Neural progenitor cell (in vitro differentiated cells): ENCODE measurements around the gene EHD4. TPM values are rescaled to one million over a fixed set of nuclear protein-coding genes. Genes with fewer than 3 reads are reported as not detected.

Experiments
- DNase-seq: peaks from one replicate; pipeline ENCODE4 v3.0.0-alpha.2; 2016; ENCODE audit warnings: low spot score
- H2AFZ ChIP-seq: fragments of 200-600 bp; sonication (generic); replicated peaks from 2 replicates; pipeline ENCODE4 v1.6.1; 2016; ENCODE audit warnings: antibody characterized with exemption
- H3F3A ChIP-seq: fragments of 200-600 bp; sonication (generic); 2 replicates; pipeline ENCODE4 v1.6.1; 2016; ENCODE audit warnings: antibody characterized with exemption, low read depth
- H3K27ac ChIP-seq: fragments of 200-600 bp; sonication (generic); 2 replicates; pipeline ENCODE4 v1.5.1; 2016; ENCODE audit warnings: mild to moderate bottlenecking
- H3K27me3 ChIP-seq: fragments of 200-600 bp; sonication (generic); 2 replicates; pipeline ENCODE4 v1.6.1; 2016; ENCODE audit warnings: mild to moderate bottlenecking, moderate library complexity
- H3K36me3 ChIP-seq: fragments of 200-600 bp; sonication (generic); 2 replicates; pipeline ENCODE4 v1.5.1; 2016
- H3K4me1 ChIP-seq: fragments of 200-600 bp; sonication (generic); 2 replicates; pipeline ENCODE4 v1.6.1; 2016; ENCODE audit warnings: mixed run types
- H3K4me2 ChIP-seq: fragments of 200-600 bp; sonication (generic); 2 replicates; pipeline ENCODE4 v1.6.1; 2016
- H3K4me3 ChIP-seq: fragments of 200-600 bp; sonication (generic); 2 replicates; pipeline ENCODE4 v1.5.1; 2016
- H3K79me2 ChIP-seq: fragments of 200-600 bp; sonication (generic); 2 replicates; pipeline ENCODE4 v1.6.1; 2016; ENCODE audit warnings: low read depth
- H3K9ac ChIP-seq: fragments of 200-600 bp; sonication (generic); 2 replicates; pipeline ENCODE4 v1.6.1; 2016
- H3K9me3 ChIP-seq: fragments of 200-600 bp; sonication (generic); 2 replicates; pipeline ENCODE4 v1.5.1; 2016; ENCODE audit warnings: low read depth
- H4K20me1 ChIP-seq: fragments of 200-600 bp; sonication (generic); 2 replicates; pipeline ENCODE4 v1.6.1; 2016; ENCODE audit warnings: low read depth
- H3K27ac Mint-ChIP-seq: 3 replicates; pipeline ENCODE4 v1.8.0; 2021; ENCODE audit warnings: mixed read lengths
- H3K27me3 Mint-ChIP-seq: 2 replicates; pipeline ENCODE4 v1.8.0; 2022; ENCODE audit warnings: low read depth, mild to moderate bottlenecking, inconsistent platforms, moderate library complexity, mixed read lengths; ENCODE audit not compliant: insufficient read depth
- H3K36me3 Mint-ChIP-seq: 3 replicates; pipeline ENCODE4 v1.8.0; 2021; ENCODE audit warnings: mixed read lengths
- H3K4me1 Mint-ChIP-seq: 3 replicates; pipeline ENCODE4 v1.8.0; 2021; ENCODE audit warnings: mixed read lengths
- H3K4me3 Mint-ChIP-seq: 3 replicates; pipeline ENCODE4 v1.8.0; 2021; ENCODE audit warnings: mild to moderate bottlenecking, moderate library complexity, mixed read lengths
- H3K9me3 Mint-ChIP-seq: 3 replicates; pipeline ENCODE4 v1.8.0; 2020; ENCODE audit warnings: mixed read lengths
- CTCF ChIP-seq: fragments of 200-600 bp; sonication (generic); IDR thresholded peaks from 2 replicates; pipeline ENCODE4 v1.5.1; 2017; ENCODE audit warnings: antibody characterized with exemption, mild to moderate bottlenecking
- EZH2 ChIP-seq: fragments of 200-600 bp; sonication (generic); IDR thresholded peaks from 2 replicates; pipeline ENCODE4 v1.6.1; 2017; ENCODE audit warnings: antibody characterized with exemption, mild to moderate bottlenecking, moderate library complexity
- EZH2phosphoT487 ChIP-seq: fragments of 200-600 bp; sonication (generic); IDR thresholded peaks from 2 replicates; pipeline ENCODE4 v1.6.1; 2017; ENCODE audit warnings: antibody characterized with exemption
- total RNA-seq: library from RNA; depleted of rRNA; stranded (reverse); fragments of >200 nt; gene quantifications from 2 replicates; pipeline ENCODE4 v1.2.3, GENCODE V29; 2015; ENCODE audit warnings: low replicate concordance

The EHD4 gene
- total RNA-seq, 1 donor from 2014 or later, result 6.9 TPM

- Mint-ChIP-seq H3K4me1 (peaks cover 17% of the 10 kb centered on the region), H3K4me3 (no peak overlapping the region), H3K27me3 (peaks cover 5% of the 10 kb centered on the region), H3K36me3 (no peaks in the 10 kb centered on the region), H3K27ac (no peak overlapping the region), H3K9me3 (no peaks in the 10 kb centered on the region)
- Histone ChIP-seq H3K9ac (no peak overlapping the region), H3K79me2 (no peaks in the 10 kb centered on the region), H3K4me2 (no peak overlapping the region), H3K4me1 (peaks cover 9% of the 10 kb centered on the region), H3K27ac (no peak overlapping the region), H4K20me1 (no peaks in the 10 kb centered on the region), H3K27me3 (no peaks in the 10 kb centered on the region), H2AFZ (no peak overlapping the region), H3K36me3 (no peaks in the 10 kb centered on the region), H3K9me3 (no peaks in the 10 kb centered on the region), H3K4me3 (no peak overlapping the region), H3F3A (no peaks in the 10 kb centered on the region)
- TF ChIP-seq CTCF (no peak), EZH2 (no peak), EZH2phosphoT487 (no peak)
- DNase-seq, result peak; percentile 41
These were observed 18.3 kb upstream of the EHD4 start for GRCh38 chr15:41990691-41991090.

DNA sequence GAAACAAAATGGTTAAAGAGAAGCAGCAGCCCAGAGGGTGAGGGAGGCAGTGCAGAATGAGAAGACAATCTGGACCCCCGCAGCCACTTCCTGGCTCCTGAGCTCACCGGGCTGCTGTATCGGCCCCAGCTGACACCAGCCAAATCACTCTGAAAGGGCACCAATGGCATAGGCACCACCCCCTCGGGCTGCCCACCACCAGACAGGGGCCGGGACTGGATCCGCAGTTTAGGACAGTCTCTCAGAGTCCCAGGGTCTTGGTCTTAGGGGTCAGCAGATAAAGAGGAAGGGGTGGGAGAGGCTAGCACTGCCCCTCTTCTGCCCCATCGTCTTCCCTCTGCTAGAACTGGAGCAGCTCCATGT is 17.9 kb upstream of the EHD4 start:
- no peaks in the 10 kb centered on the region for H3K9me3 ChIP-seq
- no peak overlapping the region for H3K27ac ChIP-seq
- no peak overlapping the region for H3K4me2 ChIP-seq
- no peak overlapping the region for H3K9ac ChIP-seq
- H3K4me1 ChIP-seq, result peaks cover 9% of the 10 kb centered on the region
- Mint-ChIP-seq H3K36me3 (no peaks in the 10 kb centered on the region), H3K9me3 (no peaks in the 10 kb centered on the region), H3K4me3 (no peak overlapping the region), H3K27me3 (peaks cover 5% of the 10 kb centered on the region), H3K4me1 (peaks cover 17% of the 10 kb centered on the region), H3K27ac (no peak overlapping the region)
- H3K27me3 ChIP-seq, result no peaks in the 10 kb centered on the region
- no peaks in the 10 kb centered on the region for H3K36me3 ChIP-seq
- H3F3A ChIP-seq, result no peaks in the 10 kb centered on the region
- no peaks in the 10 kb centered on the region for H4K20me1 ChIP-seq
- TF ChIP-seq EZH2 (no peak), EZH2phosphoT487 (no peak), CTCF (no peak)
- no peaks in the 10 kb centered on the region for H3K79me2 ChIP-seq
- no peak for DNase-seq
- H2AFZ ChIP-seq, result no peak overlapping the region
- no peak overlapping the region for H3K4me3 ChIP-seq

- H2AFZ ChIP-seq, result peak overlapping the region; percentile 98
- H3K27ac ChIP-seq, result no peak overlapping the region
- Mint-ChIP-seq H3K36me3 (no peaks in the 10 kb centered on the region), H3K4me1 (peaks cover 17% of the 10 kb centered on the region), H3K27me3 (peaks cover 5% of the 10 kb centered on the region), H3K4me3 (no peak overlapping the region), H3K27ac (no peak overlapping the region), H3K9me3 (no peaks in the 10 kb centered on the region)
- H4K20me1 ChIP-seq, result no peaks in the 10 kb centered on the region
- H3K4me3 ChIP-seq, result no peak overlapping the region
- H3K9me3 ChIP-seq, result no peaks in the 10 kb centered on the region
- peak; percentile 88 for DNase-seq
- H3F3A ChIP-seq, result no peaks in the 10 kb centered on the region
- no peaks in the 10 kb centered on the region for H3K79me2 ChIP-seq
- H3K36me3 ChIP-seq, result no peaks in the 10 kb centered on the region
- H3K9ac ChIP-seq, result no peak overlapping the region
- no peaks in the 10 kb centered on the region for H3K27me3 ChIP-seq
- H3K4me1 ChIP-seq, result peaks cover 9% of the 10 kb centered on the region
- TF ChIP-seq CTCF (peak; percentile 97), EZH2 (no peak)
- no peak overlapping the region for H3K4me2 ChIP-seq
These were observed 17.4 kb upstream of the EHD4 start for GRCh38 chr15:41989573-41990242.
